Stimulated activated CD4-positive, alpha-beta T cell treated with anti-CD3 and anti-CD28 coated beads, Interleukin-12 subunit alpha, Interleukin-12 subunit beta, amount 100 ng/mL, for 48 hours (primary cell): ENCODE measurements around the gene MCOLN1.
A peak's percentile ranks its signal among the peaks of the same experiment; 100 is the strongest.

Experiments
- DNase-seq, 3 donors: peaks; one replicate each; pipeline ENCODE4 v3.0.0-alpha.2; 2020; ENCODE audit warnings: low read depth in 2 of 3, low spot score in 1 of 3

Gene MCOLN1

GRCh38 chr19:7541828-7542443 lies 19.5 kb downstream of the MCOLN1 start:
- no peak for DNase-seq

- DNase-seq = no peak
Measured at GRCh38 chr19:7542556-7543348, 20.3 kb downstream of the MCOLN1 start.

- DNase-seq = no peak
Measured at GRCh38 chr19:7544626-7545025, 22.2 kb downstream of the MCOLN1 start.

GRCh38 chr19:7545300-7545699 lies 22.9 kb downstream of the MCOLN1 start:
- DNase-seq = no peak

GRCh38 chr19:7545904-7546303 lies 23.5 kb downstream of the MCOLN1 start:
- no peak for DNase-seq

- no peak for DNase-seq
Measured at GRCh38 chr19:7547159-7547558, 24.7 kb downstream of the MCOLN1 start.

- DNase-seq = no peak
Measured at GRCh38 chr19:7549429-7550148, 27.2 kb downstream of the MCOLN1 start.

- DNase-seq = no peak
Measured at GRCh38 chr19:7550169-7550770, 27.8 kb downstream of the MCOLN1 start.

- DNase-seq = peak in 2 of 3 donors; percentile 21 to 32
Measured at GRCh38 chr19:7550987-7551761, 28.8 kb downstream of the MCOLN1 start.

GRCh38 chr19:7552781-7553180 lies 30.4 kb downstream of the MCOLN1 start:
- DNase-seq = no peak

- no peak for DNase-seq
Measured at GRCh38 chr19:7554565-7554964, 32.1 kb downstream of the MCOLN1 start.

GRCh38 chr19:7554990-7555864 lies 32.8 kb downstream of the MCOLN1 start:
- peak; percentile 23 to 45 (median 24) for DNase-seq

GRCh38 chr19:7556696-7557315 lies 34.4 kb downstream of the MCOLN1 start:
- DNase-seq = no peak

- no peak for DNase-seq
Measured at GRCh38 chr19:7558667-7559066, 36.2 kb downstream of the MCOLN1 start.

- no peak for DNase-seq
Measured at GRCh38 chr19:7559102-7559501, 36.7 kb downstream of the MCOLN1 start.

GRCh38 chr19:7560255-7560654 lies 37.8 kb downstream of the MCOLN1 start:
- DNase-seq = no peak

GRCh38 chr19:7561325-7561724 lies 38.9 kb downstream of the MCOLN1 start:
- DNase-seq = no peak

- DNase-seq = no peak
Measured at GRCh38 chr19:7562646-7563393, 40.4 kb downstream of the MCOLN1 start.

GRCh38 chr19:7564866-7565265 lies 42.4 kb downstream of the MCOLN1 start:
- DNase-seq = no peak
